CD4-positive, alpha-beta memory T cell (primary cell): ENCODE measurements around the gene ST7L. TPM values are rescaled to one million over a fixed set of nuclear protein-coding genes. Genes with fewer than 3 reads are reported as not detected.

Source experiments
- CTCF ChIA-PET: fragments of 350-600 bp; sonication (Branson Sonifier 250); formaldehyde crosslinking; loops from one replicate; lab custom pipeline; 2021; ENCODE audit warnings: inconsistent platforms; ENCODE audit not compliant: partially characterized antibody; lab: Charles Lee
- POLR2A ChIA-PET: fragments of 350-600 bp; sonication (Branson Sonifier 250); formaldehyde crosslinking; loops from one replicate; lab custom pipeline; 2021; ENCODE audit not compliant: partially characterized antibody; lab: Charles Lee
- DNase-seq, 5 donors: peaks; one replicate each; pipeline versions ENCODE4 v3.0.0 to v3.0.0-alpha.2; 2020 to 2022; ENCODE audit warnings: mixed read lengths in 1 of 5
- H3K27ac ChIP-seq: one replicate; pipeline ENCODE4 v1.7.0; 2013; ENCODE audit warnings: low read depth, low read length
- H3K27me3 ChIP-seq: 2 replicates; pipeline ENCODE4 v1.7.0; 2013; ENCODE audit warnings: mild to moderate bottlenecking, low read length, moderate library complexity; ENCODE audit not compliant: insufficient read depth
- H3K36me3 ChIP-seq: 2 replicates; pipeline ENCODE4 v1.7.0; 2013; ENCODE audit warnings: mild to moderate bottlenecking, low read length, moderate library complexity; ENCODE audit not compliant: insufficient read depth
- H3K4me1 ChIP-seq: 2 replicates; pipeline ENCODE4 v1.7.0; 2013; ENCODE audit warnings: mild to moderate bottlenecking, low read length, moderate library complexity; ENCODE audit not compliant: insufficient read depth
- H3K4me3 ChIP-seq, 2 donors: one replicate each; pipeline ENCODE4 v1.7.0; 2013; ENCODE audit warnings: low read length in 2 of 2, mild to moderate bottlenecking in 1 of 2
- H3K9me3 ChIP-seq, 2 donors: one replicate each; pipeline ENCODE4 v1.7.0; 2013; ENCODE audit warnings: low read length in 2 of 2, control low read depth in 1 of 2; ENCODE audit not compliant: control insufficient read depth in 1 of 2
- H3K27ac Mint-ChIP-seq, 7 donors: one replicate each; pipeline ENCODE4 v1.8.0; 2020 to 2021; ENCODE audit warnings: mixed read lengths in 7 of 7, mild to moderate bottlenecking in 6 of 7, inconsistent platforms in 3 of 7, moderate library complexity in 3 of 7
- H3K27me3 Mint-ChIP-seq, 2 donors: one replicate each; pipeline ENCODE4 v1.8.0; 2020 to 2021; ENCODE audit warnings: mixed read lengths in 2 of 2
- H3K36me3 Mint-ChIP-seq, 2 donors: one replicate each; pipeline ENCODE4 v1.8.0; 2020 to 2021; ENCODE audit warnings: mixed read lengths in 2 of 2, inconsistent platforms in 1 of 2, mild to moderate bottlenecking in 1 of 2
- H3K4me1 Mint-ChIP-seq, 4 donors: one replicate each; pipeline ENCODE4 v1.8.0; 2020 to 2021; ENCODE audit warnings: mixed read lengths in 4 of 4, mild to moderate bottlenecking in 1 of 4
- H3K4me3 Mint-ChIP-seq, 8 donors: one replicate each; pipeline ENCODE4 v1.8.0; 2020 to 2021; ENCODE audit warnings: mixed read lengths in 8 of 8, mild to moderate bottlenecking in 7 of 8, moderate library complexity in 6 of 8, inconsistent platforms in 3 of 8
- H3K9me3 Mint-ChIP-seq, 8 donors: one replicate each; pipeline ENCODE4 v1.8.0; 2020 to 2021; ENCODE audit warnings: mixed read lengths in 8 of 8, mild to moderate bottlenecking in 5 of 8, inconsistent platforms in 3 of 8, moderate library complexity in 1 of 8
- intact Hi-C: fragments of 100-400 bp; cut with micrococcal nuclease; formaldehyde crosslinking; loops from one replicate; pipeline ENCODE4 v1.15.1; 2023
- polyA plus RNA-seq, 2 donors: library from polyadenylated mRNA; unstranded; fragments of 300-500 nt; fragmentation: Illumina TruSeq; gene quantifications; one replicate each; pipeline ENCODE4 v1.2.3, GENCODE V29; 2021
- total RNA-seq, 2 experiments: library from RNA; stranded (reverse); gene quantifications; one replicate each; pipeline ENCODE4 v1.2.3, GENCODE V29; 2021

The ST7L gene
- total and polyA plus RNA-seq, 4 experiments from 2014 or later, result 10.9 to 27.2 (median 19.1) TPM

DNA sequence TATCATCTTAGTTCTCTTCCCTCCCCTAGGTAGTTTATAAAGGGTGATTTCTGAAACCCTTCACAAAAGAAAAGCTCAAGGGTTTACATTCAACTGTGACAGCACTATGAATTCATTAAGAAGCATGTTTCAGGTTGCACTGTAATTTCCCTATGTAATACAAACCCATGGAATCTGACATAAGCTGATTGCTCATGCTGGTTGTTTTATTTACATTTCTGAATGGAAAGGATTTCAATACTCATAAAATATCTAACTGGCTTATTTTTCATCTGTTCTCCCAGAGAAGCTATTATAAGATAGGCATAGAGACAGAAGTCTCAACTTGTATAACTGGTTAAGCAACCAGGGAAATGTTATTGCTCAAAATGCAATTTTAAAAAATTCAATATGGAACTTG lies 89.6 kb downstream of the ST7L start:
- Mint-ChIP-seq H3K4me1 (no peaks in the 10 kb centered on the region), H3K36me3 (peaks cover 29 to 33% of the 10 kb centered on the region in 2 donors), H3K27me3 (no peaks in the 10 kb centered on the region), H3K9me3 (no peaks in the 10 kb centered on the region), H3K27ac (no peak overlapping the region), H3K4me3 (no peak overlapping the region)
- ChIA-PET POLR2A (no interaction called here), CTCF (no interaction called here)
- no peak for DNase-seq
- Histone ChIP-seq H3K4me3 (no peak overlapping the region), H3K4me1 (no peaks in the 10 kb centered on the region), H3K27ac (no peak overlapping the region), H3K27me3 (no peaks in the 10 kb centered on the region), H3K9me3 (no peaks in the 10 kb centered on the region), H3K36me3 (no peaks in the 10 kb centered on the region)
- intact Hi-C loops, result no loop called here

DNA sequence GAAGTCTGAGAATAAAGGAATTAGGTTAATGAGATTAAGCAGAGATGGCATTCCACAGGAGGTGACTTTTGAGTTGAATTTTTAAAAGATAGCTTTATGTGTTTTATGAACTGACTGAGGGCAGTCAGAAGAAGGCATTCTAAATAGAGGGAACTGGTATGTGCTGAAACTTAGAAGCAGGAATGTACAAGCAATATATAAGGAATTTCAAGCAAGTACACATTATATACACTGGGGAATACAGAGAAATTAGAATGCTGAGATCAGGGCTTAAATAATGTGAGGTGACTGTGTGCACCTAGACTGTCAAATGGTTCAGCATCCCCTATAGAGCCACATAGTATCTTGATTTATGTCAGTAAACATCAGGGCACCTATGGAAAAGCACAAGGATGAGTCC lies 90.9 kb downstream of the ST7L start:
- Histone ChIP-seq H3K27me3 (no peaks in the 10 kb centered on the region), H3K27ac (no peak overlapping the region), H3K36me3 (no peaks in the 10 kb centered on the region), H3K9me3 (no peaks in the 10 kb centered on the region), H3K4me1 (no peaks in the 10 kb centered on the region), H3K4me3 (no peak overlapping the region)
- ChIA-PET POLR2A (no interaction called here), CTCF (interaction anchor here (1.1 kb wide), 1 partner anchor 27 kb away, joined by 3 read pairs; no protein-coding TSS in a partner anchor)
- no peaks in the 10 kb centered on the region for H3K4me1 Mint-ChIP-seq
- H3K36me3 Mint-ChIP-seq, result peaks cover 23 to 26% of the 10 kb centered on the region in 2 donors
- no peaks in the 10 kb centered on the region for H3K27me3 Mint-ChIP-seq
- H3K27ac Mint-ChIP-seq, result no peak overlapping the region
- intact Hi-C loops, result no loop called here
- no peaks in the 10 kb centered on the region for H3K9me3 Mint-ChIP-seq
- no peak for DNase-seq
- H3K4me3 Mint-ChIP-seq, result no peak overlapping the region

DNA sequence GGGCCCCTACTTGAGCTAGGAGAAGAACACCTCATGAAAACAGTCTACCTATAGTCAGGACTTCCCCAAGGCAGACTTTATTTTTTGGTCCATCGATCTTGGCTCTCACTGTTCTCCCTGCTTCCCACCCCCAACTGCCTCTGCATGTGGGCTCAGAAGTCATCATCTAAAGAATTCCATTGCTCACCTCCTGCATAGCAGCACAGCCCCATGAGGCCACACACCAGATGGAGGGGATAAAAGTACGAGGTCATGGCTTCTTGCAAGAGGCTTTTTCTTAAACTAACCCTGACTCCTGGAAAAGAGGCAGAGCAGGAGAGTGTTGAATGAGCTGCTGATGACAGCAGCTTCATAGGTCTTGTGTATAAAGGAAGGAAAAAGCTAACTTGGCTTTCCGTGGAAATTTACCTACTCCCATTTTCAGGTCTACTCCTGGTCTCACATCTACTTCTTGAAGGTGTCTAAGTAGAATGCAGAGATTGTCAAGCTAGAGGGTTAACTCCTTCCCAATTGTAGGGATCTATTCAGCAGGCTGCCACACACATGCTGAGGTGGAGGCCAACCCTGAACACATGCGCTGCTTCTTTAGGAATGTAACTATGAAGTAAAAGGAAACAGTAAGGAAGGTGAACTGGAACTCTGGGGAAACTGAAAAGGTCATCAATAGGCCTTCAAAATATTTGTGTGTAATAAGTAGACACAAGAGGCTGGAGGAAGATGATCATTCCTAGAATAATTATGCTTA lies 91.5 kb downstream of the ST7L start:
- Mint-ChIP-seq H3K9me3 (no peaks in the 10 kb centered on the region), H3K4me3 (no peak overlapping the region), H3K27me3 (no peaks in the 10 kb centered on the region), H3K27ac (no peak overlapping the region), H3K36me3 (peaks cover 23 to 26% of the 10 kb centered on the region in 2 donors), H3K4me1 (no peaks in the 10 kb centered on the region)
- H3K36me3 ChIP-seq, result no peaks in the 10 kb centered on the region
- H3K27me3 ChIP-seq, result no peaks in the 10 kb centered on the region
- intact Hi-C loops, result no loop called here
- no peak for DNase-seq
- H3K27ac ChIP-seq, result no peak overlapping the region
- CTCF ChIA-PET, result interaction anchor here (1.1 kb wide), 1 partner anchor 26 kb away, joined by 3 read pairs; no protein-coding TSS in a partner anchor
- H3K4me3 ChIP-seq, result no peak overlapping the region
- no peaks in the 10 kb centered on the region for H3K9me3 ChIP-seq
- POLR2A ChIA-PET, result no interaction called here
- H3K4me1 ChIP-seq, result no peaks in the 10 kb centered on the region

DNA sequence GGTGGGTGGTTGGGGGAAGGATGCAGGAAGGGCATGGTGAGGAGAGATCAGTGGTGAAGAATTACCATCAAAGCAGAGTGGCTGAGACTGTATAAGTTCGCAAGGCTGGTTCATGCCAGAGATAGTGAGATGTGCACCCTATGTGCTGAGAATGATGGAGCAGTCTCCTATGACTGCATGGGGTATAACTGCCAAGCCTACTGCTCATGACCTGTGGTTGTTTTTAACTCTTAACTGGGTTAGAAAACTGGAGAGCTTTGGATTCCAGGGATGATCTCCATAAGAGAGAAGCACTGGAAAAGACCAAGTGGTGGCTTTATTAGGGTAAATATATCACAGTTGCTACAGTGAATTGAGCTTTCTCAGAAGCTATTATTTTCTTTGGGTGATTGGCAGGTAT lies 94.0 kb downstream of the ST7L start:
- no peak overlapping the region for H3K4me3 ChIP-seq
- H3K27me3 Mint-ChIP-seq, result no peaks in the 10 kb centered on the region
- H3K27me3 ChIP-seq, result no peaks in the 10 kb centered on the region
- H3K9me3 ChIP-seq, result no peaks in the 10 kb centered on the region
- no peaks in the 10 kb centered on the region for H3K4me1 ChIP-seq
- intact Hi-C loops, result no loop called here
- DNase-seq, result no peak
- POLR2A ChIA-PET, result no interaction called here
- CTCF ChIA-PET, result no interaction called here
- H3K4me1 Mint-ChIP-seq, result no peaks in the 10 kb centered on the region
- no peaks in the 10 kb centered on the region for H3K9me3 Mint-ChIP-seq
- peak overlapping the region in 1 of 7 donors; percentile 3 for H3K27ac Mint-ChIP-seq
- no peaks in the 10 kb centered on the region for H3K36me3 ChIP-seq
- H3K36me3 Mint-ChIP-seq, result peaks cover 21 to 26% of the 10 kb centered on the region in 2 donors
- no peak overlapping the region for H3K4me3 Mint-ChIP-seq
- no peak overlapping the region for H3K27ac ChIP-seq

GRCh38 chr1:112524251-112524650 lies 94.7 kb downstream of the ST7L start:
- Histone ChIP-seq H3K27ac (no peak overlapping the region), H3K4me3 (no peak overlapping the region), H3K36me3 (no peaks in the 10 kb centered on the region), H3K27me3 (no peaks in the 10 kb centered on the region), H3K9me3 (no peaks in the 10 kb centered on the region), H3K4me1 (no peaks in the 10 kb centered on the region)
- intact Hi-C loops, result no loop called here
- Mint-ChIP-seq H3K4me3 (no peak overlapping the region), H3K27ac (no peak overlapping the region), H3K4me1 (no peaks in the 10 kb centered on the region), H3K9me3 (no peaks in the 10 kb centered on the region), H3K27me3 (no peaks in the 10 kb centered on the region), H3K36me3 (peaks cover 21 to 26% of the 10 kb centered on the region in 2 donors)
- no peak for DNase-seq
- POLR2A ChIA-PET, result no interaction called here
- CTCF ChIA-PET, result no interaction called here

GRCh38 chr1:112522621-112523020 lies 96.3 kb downstream of the ST7L start:
- no peaks in the 10 kb centered on the region for H3K4me1 Mint-ChIP-seq
- H3K27me3 Mint-ChIP-seq, result no peaks in the 10 kb centered on the region
- H3K36me3 Mint-ChIP-seq, result peaks cover 14 to 19% of the 10 kb centered on the region in 2 donors
- no peak overlapping the region for H3K4me3 Mint-ChIP-seq
- Histone ChIP-seq H3K27me3 (no peaks in the 10 kb centered on the region), H3K27ac (no peak overlapping the region), H3K36me3 (no peaks in the 10 kb centered on the region), H3K4me1 (no peaks in the 10 kb centered on the region), H3K9me3 (no peaks in the 10 kb centered on the region), H3K4me3 (no peak overlapping the region)
- intact Hi-C loops, result no loop called here
- ChIA-PET POLR2A (no interaction called here), CTCF (interaction anchor here (0.8 kb wide), 1 partner anchor 21 kb away, joined by 3 read pairs; no protein-coding TSS in a partner anchor)
- H3K9me3 Mint-ChIP-seq, result no peaks in the 10 kb centered on the region
- DNase-seq, result no peak
- no peak overlapping the region for H3K27ac Mint-ChIP-seq

GRCh38 chr1:112520166-112520565 lies 98.8 kb downstream of the ST7L start:
- Histone ChIP-seq H3K36me3 (no peaks in the 10 kb centered on the region), H3K27me3 (no peaks in the 10 kb centered on the region), H3K4me1 (no peaks in the 10 kb centered on the region), H3K27ac (no peak overlapping the region), H3K9me3 (no peaks in the 10 kb centered on the region), H3K4me3 (no peak overlapping the region)
- Mint-ChIP-seq H3K4me3 (no peak overlapping the region), H3K27ac (no peak overlapping the region), H3K9me3 (no peaks in the 10 kb centered on the region), H3K27me3 (no peaks in the 10 kb centered on the region), H3K4me1 (no peaks in the 10 kb centered on the region), H3K36me3 (peaks cover 4% of the 10 kb centered on the region in 2 donors)
- POLR2A ChIA-PET, result no interaction called here
- CTCF ChIA-PET, result interaction anchor here (0.5 kb wide), 1 partner anchor 499 kb away, joined by 4 read pairs; no protein-coding TSS in a partner anchor
- intact Hi-C loops, result no loop called here
- no peak for DNase-seq
